H9 (cell line): ENCODE measurements around the gene SLC17A7. TPM values are rescaled to one million over a fixed set of nuclear protein-coding genes. Genes with fewer than 3 reads are reported as not detected.

ENCODE experiments used
- DNase-seq: peaks from one replicate; pipeline ENCODE4 v3.0.0-alpha.2; 2017
- H2AFZ ChIP-seq: one replicate; pipeline ENCODE4 v1.6.1; 2013; ENCODE audit warnings: mild to moderate bottlenecking, low read length, control low read depth, moderate library complexity
- H2AK5ac ChIP-seq: 2 replicates; pipeline ENCODE4 v1.6.1; 2013; ENCODE audit warnings: low read length, control low read depth, mixed read lengths; ENCODE audit not compliant: insufficient read length
- H2BK120ac ChIP-seq: one replicate; pipeline ENCODE4 v1.6.1; 2013; ENCODE audit warnings: low read depth, mild to moderate bottlenecking, low read length, control low read depth, inconsistent platforms; ENCODE audit not compliant: poor library complexity, severe bottlenecking
- H2BK12ac ChIP-seq: 2 replicates; pipeline ENCODE4 v1.6.1; 2013; ENCODE audit warnings: low read length, control low read depth, mixed read lengths, low read depth; ENCODE audit not compliant: insufficient read length
- H2BK15ac ChIP-seq: 2 replicates; pipeline ENCODE4 v1.6.1; 2013; ENCODE audit warnings: low read depth, low read length, control low read depth
- H2BK20ac ChIP-seq: one replicate; pipeline ENCODE4 v1.6.1; 2013; ENCODE audit warnings: low read depth, mild to moderate bottlenecking, low read length, control low read depth, inconsistent platforms; ENCODE audit not compliant: poor library complexity, severe bottlenecking
- H2BK5ac ChIP-seq: 2 replicates; pipeline ENCODE4 v1.6.1; 2013; ENCODE audit warnings: low read length, control low read depth, mixed read lengths; ENCODE audit not compliant: insufficient read length
- H3K14ac ChIP-seq: 2 replicates; pipeline ENCODE4 v1.6.1; 2013; ENCODE audit warnings: low read length, control low read depth; ENCODE audit not compliant: insufficient read depth
- H3K18ac ChIP-seq: 2 replicates; pipeline ENCODE4 v1.6.1; 2013; ENCODE audit warnings: low read depth, mild to moderate bottlenecking, mixed read lengths, low read length, control low read depth; ENCODE audit not compliant: insufficient read length
- H3K23ac ChIP-seq: 2 replicates; pipeline ENCODE4 v1.6.1; 2013; ENCODE audit warnings: low read length, control low read depth, mixed read lengths, low read depth; ENCODE audit not compliant: insufficient read length
- H3K23me2 ChIP-seq: 2 replicates; pipeline ENCODE4 v1.6.1; 2013; ENCODE audit warnings: low read depth, mild to moderate bottlenecking, mixed read lengths, low read length, control low read depth; ENCODE audit not compliant: insufficient read length, poor library complexity, severe bottlenecking
- H3K27ac ChIP-seq: 2 replicates; pipeline ENCODE4 v1.5.1; 2013; ENCODE audit warnings: low read length, control low read depth, mixed read lengths, low read depth; ENCODE audit not compliant: insufficient read length
- H3K27me3 ChIP-seq: 2 replicates; pipeline ENCODE4 v1.6.1; 2013; ENCODE audit warnings: low read length, control low read depth, inconsistent platforms; ENCODE audit not compliant: insufficient read depth
- H3K4ac ChIP-seq: 2 replicates; pipeline ENCODE4 v1.6.1; 2013; ENCODE audit warnings: low read depth, mild to moderate bottlenecking, control low read depth, inconsistent platforms, low read length, moderate library complexity
- H3K4me1 ChIP-seq: 2 replicates; pipeline ENCODE4 v1.6.1; 2013; ENCODE audit warnings: low read length, control low read depth, inconsistent platforms; ENCODE audit not compliant: insufficient read depth
- H3K4me2 ChIP-seq: 2 replicates; pipeline ENCODE4 v1.6.1; 2013; ENCODE audit warnings: low read length, control low read depth, mixed read lengths; ENCODE audit not compliant: insufficient read length, insufficient read depth
- H3K56ac ChIP-seq: 2 replicates; pipeline ENCODE4 v1.6.1; 2013; ENCODE audit warnings: low read depth, mild to moderate bottlenecking, mixed read lengths, low read length, control low read depth; ENCODE audit not compliant: insufficient read length
- H3K79me1 ChIP-seq: 2 replicates; pipeline ENCODE4 v1.6.1; 2013; ENCODE audit warnings: low read depth, mild to moderate bottlenecking, moderate library complexity, low read length, control low read depth, inconsistent platforms; ENCODE audit not compliant: insufficient read depth, poor library complexity, severe bottlenecking
- H3K79me2 ChIP-seq: 2 replicates; pipeline ENCODE4 v1.6.1; 2013; ENCODE audit warnings: low read length, control low read depth, inconsistent platforms; ENCODE audit not compliant: insufficient read depth
- H3K9ac ChIP-seq: 2 replicates; pipeline ENCODE4 v1.6.1; 2013; ENCODE audit warnings: low read length, control low read depth, mixed read lengths; ENCODE audit not compliant: insufficient read length; ENCODE audit errors: extremely low read depth
- H3K9me3 ChIP-seq: one replicate; pipeline ENCODE4 v1.6.1; 2013; ENCODE audit warnings: low read depth, low read length, inconsistent platforms; ENCODE audit not compliant: control insufficient read depth
- H3T11ph ChIP-seq: one replicate; pipeline ENCODE4 v1.6.1; 2013; ENCODE audit warnings: mild to moderate bottlenecking, low read length, control low read depth, inconsistent platforms
- H4K20me1 ChIP-seq: one replicate; pipeline ENCODE4 v1.6.1; 2013; ENCODE audit not compliant: control insufficient read depth, insufficient read length, insufficient read depth
- H4K5ac ChIP-seq: 2 replicates; pipeline ENCODE4 v1.6.1; 2013; ENCODE audit warnings: low read depth, mild to moderate bottlenecking, mixed read lengths, low read length, control low read depth; ENCODE audit not compliant: insufficient read length
- H4K8ac ChIP-seq: replicated peaks from 2 replicates; pipeline ENCODE4 v1.6.1; 2013; ENCODE audit warnings: low read length, control low read depth, mixed read lengths, low read depth; ENCODE audit not compliant: insufficient read length
- H4K91ac ChIP-seq: 2 replicates; pipeline ENCODE4 v1.6.1; 2013; ENCODE audit warnings: low read depth, mild to moderate bottlenecking, moderate library complexity, mixed read lengths, low read length, control low read depth; ENCODE audit not compliant: insufficient read length
- H3K27ac Mint-ChIP-seq, 3 experiments: 2 replicates in 2 of 3; 3 replicates in 1 of 3; pipeline ENCODE4 v1.8.0; 2020 to 2021; ENCODE audit warnings: mixed read lengths in 3 of 3, mild to moderate bottlenecking in 1 of 3, moderate library complexity in 1 of 3
- H3K27me3 Mint-ChIP-seq: 2 replicates; pipeline ENCODE4 v1.8.0; 2021; ENCODE audit warnings: low read depth, mild to moderate bottlenecking, moderate library complexity, mixed read lengths
- H3K36me3 Mint-ChIP-seq, 3 experiments: 2 replicates in 2 of 3; 3 replicates in 1 of 3; pipeline ENCODE4 v1.8.0; 2020 to 2021; ENCODE audit warnings: low read depth in 3 of 3, mixed read lengths in 3 of 3; ENCODE audit not compliant: insufficient read depth in 1 of 3
- H3K4me1 Mint-ChIP-seq, 2 experiments: 2 replicates each; pipeline ENCODE4 v1.8.0; 2020; ENCODE audit warnings: mixed read lengths in 2 of 2
- H3K4me3 Mint-ChIP-seq, 2 experiments: 2 replicates in 1 of 2; 3 replicates in 1 of 2; pipeline ENCODE4 v1.8.0; 2020 to 2021; ENCODE audit warnings: mild to moderate bottlenecking in 2 of 2, mixed read lengths in 2 of 2, moderate library complexity in 1 of 2
- H3K9me3 Mint-ChIP-seq, 2 experiments: 2 replicates in 1 of 2; 3 replicates in 1 of 2; pipeline ENCODE4 v1.8.0; 2020; ENCODE audit warnings: mild to moderate bottlenecking in 2 of 2, mixed read lengths in 2 of 2, moderate library complexity in 1 of 2
- CTCF ChIP-seq: fragments of 200-600 bp; sonication (generic); conservative IDR thresholded peaks from 3 replicates; pipeline ENCODE4 v1.8.0; 2021; ENCODE audit warnings: antibody characterized with exemption, mild to moderate bottlenecking
- WGBS: extraction: QIAGEN DNeasy Blood & Tissue Kit; methylation state at CpG from one replicate; pipeline ENCODE4 v1.1.7; 2013; ENCODE audit warnings: missing lambda C conversion rate, low lambda C conversion rate, mixed read lengths; ENCODE audit not compliant: insufficient read length; ENCODE audit errors: extremely low coverage; 5-methylcytosine and 5-hydroxymethylcytosine counted together
- total RNA-seq: library from RNA; stranded (reverse); gene quantifications from 2 replicates; pipeline ENCODE4 v1.2.1, GENCODE V29; 2021

SLC17A7 gene
- total RNA-seq, 1 experiment from 2014 or later = 1.3 TPM

GRCh38 chr19:49472936-49473335 lies 31.6 kb upstream of the SLC17A7 start:
- H3K56ac ChIP-seq = no peak overlapping the region
- no peak overlapping the region for H3T11ph ChIP-seq
- no peak overlapping the region for H3K27ac ChIP-seq
- H4K5ac ChIP-seq = no peak overlapping the region
- no peak for TF ChIP-seq CTCF
- H3K79me1 ChIP-seq = no peaks in the 10 kb centered on the region
- H2BK15ac ChIP-seq = no peak overlapping the region
- H3K4me2 ChIP-seq = no peak overlapping the region
- H3K36me3 Mint-ChIP-seq = peaks cover 5 to 18% (median 18%) of the 10 kb centered on the region in 3 experiments; a peak in 4 of 7 replicates
- no peaks in the 10 kb centered on the region for H3K9me3 ChIP-seq
- no peak overlapping the region for H3K9ac ChIP-seq
- peaks cover 19% of the 10 kb centered on the region for H3K27me3 Mint-ChIP-seq
- H3K4me1 Mint-ChIP-seq = peaks cover 15 to 34% of the 10 kb centered on the region in 2 experiments
- no CpG with 5 or more reads among the region's 9 CpGs for WGBS
- no peaks in the 10 kb centered on the region for H3K9me3 Mint-ChIP-seq
- no peak overlapping the region for H3K4ac ChIP-seq
- no peak overlapping the region for H3K23ac ChIP-seq
- no peak overlapping the region for H2BK120ac ChIP-seq
- H3K27me3 ChIP-seq = no peaks in the 10 kb centered on the region; the same call in 1 of the 2 replicates
- no peak overlapping the region for H3K4me3 Mint-ChIP-seq
- H3K4me1 ChIP-seq = peaks cover 3% of the 10 kb centered on the region; the same call in 1 of the 2 replicates
- no peaks in the 10 kb centered on the region for H3K79me2 ChIP-seq
- H4K20me1 ChIP-seq = no peaks in the 10 kb centered on the region
- no peak for DNase-seq
- no peak overlapping the region for H2BK5ac ChIP-seq
- no peak overlapping the region for H2AFZ ChIP-seq
- no peaks in the 10 kb centered on the region for H3K23me2 ChIP-seq
- H3K27ac Mint-ChIP-seq = peak overlapping the region in 1 of 3 experiments; percentile 16; a peak in 1 of 7 replicates
- H3K14ac ChIP-seq = no peak overlapping the region
- no peak overlapping the region for H4K8ac ChIP-seq
- no peak overlapping the region for H3K18ac ChIP-seq
- no peak overlapping the region for H4K91ac ChIP-seq
- no peak overlapping the region for H2BK20ac ChIP-seq
- H2BK12ac ChIP-seq = no peak overlapping the region
- H2AK5ac ChIP-seq = no peak overlapping the region
